PC-3 (cell line): Measurements from ENCODE around the gene DHX58. TPM values are rescaled to one million over a fixed set of nuclear protein-coding genes. Genes with fewer than 3 reads are reported as not detected.

Experiments
- ATAC-seq: fragments of 200-7000 bp; cut with Tn5 transposase; 2 replicates; pipeline ENCODE4 v1.9.1; 2020; ENCODE audit warnings: mild to moderate bottlenecking, moderate library complexity
- BruUV-seq: library from RNA; stranded (reverse); fragments of 400-500 nt; replicated peaks from 2 replicates; lab custom pipeline; 2021; lab: Mats Ljungman, UMichigan
- CTCF ChIA-PET: fragments of 300-600 bp; sonication (Branson Sonifier 250); formaldehyde crosslinking; loops from one replicate; lab custom pipeline; 2022; ENCODE audit warnings: antibody characterized with exemption; lab: Charles Lee
- POLR2A ChIA-PET: fragments of 300-600 bp; sonication (Branson Sonifier 250); formaldehyde crosslinking; loops from one replicate; lab custom pipeline; 2022; ENCODE audit warnings: antibody characterized with exemption; ENCODE audit not compliant: unreplicated experiment; lab: Charles Lee
- DNase-seq: peaks from one replicate; pipeline ENCODE4 v3.0.0-alpha.2; 2015
- H2AFZ ChIP-seq: fragments of 300-600 bp; sonication (generic); 2 replicates; pipeline ENCODE4 v1.6.0; 2016; ENCODE audit warnings: antibody characterized with exemption, low read length
- H3F3A ChIP-seq: fragments of 300-600 bp; sonication (generic); one replicate; pipeline ENCODE4 v1.6.0; 2017; ENCODE audit warnings: antibody characterized with exemption, low read length, control low read depth, mild to moderate bottlenecking; ENCODE audit not compliant: unreplicated experiment
- H3K27ac ChIP-seq: fragments of 300-600 bp; sonication (generic); 2 replicates; pipeline ENCODE4 v1.5.1; 2016; ENCODE audit warnings: mild to moderate bottlenecking, low read length
- H3K27me3 ChIP-seq: fragments of 300-600 bp; sonication (generic); 2 replicates; pipeline ENCODE4 v1.6.1; 2016; ENCODE audit warnings: low read length, mixed read lengths
- H3K36me3 ChIP-seq: fragments of 300-600 bp; sonication (generic); 2 replicates; pipeline ENCODE4 v1.6.1; 2016; ENCODE audit warnings: low read depth, mixed run types, low read length, mixed read lengths
- H3K4me1 ChIP-seq: fragments of 300-600 bp; sonication (generic); 2 replicates; pipeline ENCODE4 v1.5.1; 2016; ENCODE audit warnings: low read length; ENCODE audit not compliant: insufficient read depth
- H3K4me2 ChIP-seq: fragments of 300-600 bp; sonication (generic); 2 replicates; pipeline ENCODE4 v1.6.0; 2016; ENCODE audit warnings: low read length
- H3K4me3 ChIP-seq: fragments of 300-600 bp; sonication (generic); 2 replicates; pipeline ENCODE4 v1.5.1; 2016; ENCODE audit warnings: mild to moderate bottlenecking, low read length, mixed read lengths
- H3K79me2 ChIP-seq: fragments of 300-600 bp; sonication (generic); 2 replicates; pipeline ENCODE4 v1.6.1; 2017; ENCODE audit warnings: low read length, mixed read lengths
- H3K9ac ChIP-seq: fragments of 300-600 bp; sonication (generic); 2 replicates; pipeline ENCODE4 v1.6.0; 2016; ENCODE audit warnings: mild to moderate bottlenecking, low read length
- H3K9me2 ChIP-seq: fragments of 300-600 bp; sonication (generic); replicated peaks from 2 replicates; pipeline ENCODE4 v1.6.1; 2016; ENCODE audit warnings: mixed run types, low read length, mixed read lengths
- H3K9me3 ChIP-seq: fragments of 300-600 bp; sonication (generic); 2 replicates; pipeline ENCODE4 v1.6.1; 2016; ENCODE audit warnings: low read length, mixed read lengths
- H4K20me1 ChIP-seq: fragments of 300-600 bp; sonication (generic); 2 replicates; pipeline ENCODE4 v1.6.1; 2016; ENCODE audit warnings: low read length, mixed read lengths
- EZH2 ChIP-seq: fragments of 300-600 bp; sonication (generic); IDR thresholded peaks from one replicate; pipeline ENCODE4 v1.6.1; 2017; ENCODE audit warnings: antibody characterized with exemption, mild to moderate bottlenecking, low read length; ENCODE audit not compliant: unreplicated experiment
- EZH2phosphoT487 ChIP-seq: fragments of 300-600 bp; sonication (generic); IDR thresholded peaks from 2 replicates; pipeline ENCODE4 v1.6.1; 2018; ENCODE audit warnings: mild to moderate bottlenecking, antibody characterized with exemption, low read length, borderline replicate concordance
- intact Hi-C: fragments of 100-400 bp; cut with micrococcal nuclease; formaldehyde crosslinking; loops from 2 replicates; pipeline ENCODE4 v1.9.0; 2023
- total RNA-seq: library from RNA; depleted of rRNA; stranded (reverse); fragments of >200 nt; gene quantifications from 2 replicates; pipeline ENCODE4 v1.2.3, GENCODE V29; 2014
- TF ChIP-seq, protein P1 (sequence below): fragments of 300-600 bp; sonication (generic); conservative IDR thresholded peaks from 2 replicates; pipeline ENCODE4 v1.5.1; 2017; ENCODE audit warnings: antibody characterized with exemption, low read depth, mild to moderate bottlenecking, low read length

Gene DHX58
- total RNA-seq, 1 experiment from 2014 or later = not detected

DNA sequence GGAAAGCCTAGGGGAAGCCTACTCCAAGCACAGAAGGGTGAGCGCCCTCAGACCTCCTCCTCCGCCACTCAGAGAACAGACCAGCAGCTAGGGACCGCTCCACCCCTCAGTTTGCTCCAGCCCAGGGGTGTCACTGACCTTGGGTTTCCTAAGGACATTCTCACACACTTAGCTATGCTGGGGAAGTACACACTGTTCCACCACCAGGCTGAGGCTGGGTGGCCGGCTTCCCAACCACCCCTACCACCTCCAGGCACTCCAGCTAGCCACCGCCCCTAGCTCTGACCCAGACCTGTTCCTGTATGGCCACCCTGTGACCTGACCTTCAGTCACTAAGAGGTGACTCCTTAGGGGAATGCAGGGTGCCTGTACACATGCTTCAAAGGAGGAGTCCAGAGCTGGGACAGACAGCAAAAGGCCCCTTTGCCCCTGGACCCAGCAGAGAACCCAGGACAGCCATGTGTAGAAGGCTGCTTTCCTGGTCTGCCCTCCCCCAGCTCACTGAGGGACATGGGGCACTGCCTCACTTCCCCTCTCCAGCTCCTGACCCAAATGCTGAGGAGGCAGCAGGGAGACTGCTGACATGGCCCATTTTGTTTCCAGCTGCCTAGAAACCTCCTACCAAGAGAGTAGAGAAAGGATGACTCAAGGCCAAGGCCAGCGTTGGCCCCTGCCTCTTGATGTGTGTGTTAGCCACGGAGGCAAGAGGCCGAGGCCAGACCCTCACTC is 16.8 kb upstream of the DHX58 start:
- ATAC-seq (no peak), DNase-seq (no peak)
- Histone ChIP-seq H3K9me2 (no peaks in the 10 kb centered on the region), H3K27ac (no peak overlapping the region), H3K9me3 (no peaks in the 10 kb centered on the region), H3K4me3 (no peak overlapping the region), H3K9ac (no peak overlapping the region), H3K4me1 (no peaks in the 10 kb centered on the region), H3K79me2 (no peaks in the 10 kb centered on the region), H2AFZ (no peak overlapping the region), H3K36me3 (no peaks in the 10 kb centered on the region), H3K4me2 (no peak overlapping the region), H3F3A (no peaks in the 10 kb centered on the region), H3K27me3 (no peaks in the 10 kb centered on the region), H4K20me1 (no peaks in the 10 kb centered on the region)
- TF ChIP-seq EZH2phosphoT487 = no peak
- TF ChIP-seq, protein P1, sequence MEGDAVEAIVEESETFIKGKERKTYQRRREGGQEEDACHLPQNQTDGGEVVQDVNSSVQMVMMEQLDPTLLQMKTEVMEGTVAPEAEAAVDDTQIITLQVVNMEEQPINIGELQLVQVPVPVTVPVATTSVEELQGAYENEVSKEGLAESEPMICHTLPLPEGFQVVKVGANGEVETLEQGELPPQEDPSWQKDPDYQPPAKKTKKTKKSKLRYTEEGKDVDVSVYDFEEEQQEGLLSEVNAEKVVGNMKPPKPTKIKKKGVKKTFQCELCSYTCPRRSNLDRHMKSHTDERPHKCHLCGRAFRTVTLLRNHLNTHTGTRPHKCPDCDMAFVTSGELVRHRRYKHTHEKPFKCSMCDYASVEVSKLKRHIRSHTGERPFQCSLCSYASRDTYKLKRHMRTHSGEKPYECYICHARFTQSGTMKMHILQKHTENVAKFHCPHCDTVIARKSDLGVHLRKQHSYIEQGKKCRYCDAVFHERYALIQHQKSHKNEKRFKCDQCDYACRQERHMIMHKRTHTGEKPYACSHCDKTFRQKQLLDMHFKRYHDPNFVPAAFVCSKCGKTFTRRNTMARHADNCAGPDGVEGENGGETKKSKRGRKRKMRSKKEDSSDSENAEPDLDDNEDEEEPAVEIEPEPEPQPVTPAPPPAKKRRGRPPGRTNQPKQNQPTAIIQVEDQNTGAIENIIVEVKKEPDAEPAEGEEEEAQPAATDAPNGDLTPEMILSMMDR = no peak
- TF ChIP-seq EZH2 = no peak
- BruUV-seq = no TSS peak
- intact Hi-C loops = no loop called here
- ChIA-PET CTCF (no interaction called here), POLR2A (no interaction called here)

DNA sequence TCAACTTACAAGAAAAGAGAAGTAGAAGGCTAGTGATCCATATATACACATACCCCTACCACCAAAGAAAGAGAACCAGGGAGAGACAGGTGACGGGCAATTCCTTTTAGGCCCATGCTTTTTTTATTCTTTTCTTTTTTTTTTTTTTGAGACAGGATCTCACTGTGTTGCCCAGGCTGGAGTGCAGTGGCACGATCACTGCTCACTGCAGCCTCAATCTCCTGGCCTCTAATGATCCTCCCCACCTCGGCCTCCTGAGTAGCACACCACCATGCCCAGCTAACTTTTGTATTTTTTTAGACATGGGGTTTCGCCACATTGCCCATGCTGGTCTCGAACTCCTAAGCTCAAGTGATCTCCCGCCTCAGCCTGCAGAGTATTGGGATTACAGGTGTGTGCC is 14.9 kb upstream of the DHX58 start:
- BruUV-seq = no TSS peak

DNA sequence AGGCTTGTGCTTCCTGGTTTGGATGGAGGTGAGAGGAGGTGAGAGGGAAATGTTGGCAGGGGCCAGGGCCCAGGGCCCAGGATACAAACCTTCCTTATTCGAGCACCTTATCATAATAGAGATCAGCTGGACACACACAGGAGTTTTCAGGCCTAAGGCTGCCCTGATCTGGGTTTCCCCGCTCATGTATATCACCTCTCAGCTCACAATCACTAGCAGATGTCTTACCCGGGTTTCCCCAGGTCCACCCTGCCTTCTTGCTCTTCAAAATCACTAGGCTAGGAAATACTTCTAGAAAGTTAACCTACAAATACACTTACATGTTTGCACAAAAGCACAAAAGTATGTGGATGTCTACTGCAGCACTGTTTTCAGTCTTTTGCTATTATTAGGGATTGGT is 14.3 kb upstream of the DHX58 start:
- H3K27ac ChIP-seq = no peak overlapping the region
- H2AFZ ChIP-seq = no peak overlapping the region
- intact Hi-C loops = no loop called here
- no TSS peak for BruUV-seq
- H3F3A ChIP-seq = no peaks in the 10 kb centered on the region
- H3K4me1 ChIP-seq = no peaks in the 10 kb centered on the region
- no peak for ATAC-seq
- H3K9me2 ChIP-seq = no peaks in the 10 kb centered on the region
- H3K4me3 ChIP-seq = no peak overlapping the region
- no peaks in the 10 kb centered on the region for H3K9me3 ChIP-seq
- H3K4me2 ChIP-seq = no peak overlapping the region
- H3K9ac ChIP-seq = no peak overlapping the region
- ChIA-PET CTCF (no interaction called here), POLR2A (no interaction called here)
- no peaks in the 10 kb centered on the region for H4K20me1 ChIP-seq
- TF ChIP-seq, protein P1 = no peak
- no peak for TF ChIP-seq EZH2
- no peak for TF ChIP-seq EZH2phosphoT487
- H3K79me2 ChIP-seq = no peaks in the 10 kb centered on the region
- H3K27me3 ChIP-seq = no peaks in the 10 kb centered on the region
- H3K36me3 ChIP-seq = no peaks in the 10 kb centered on the region
- no peak for DNase-seq

More for the DNA sequence above, 14.9 kb upstream of the DHX58 start:
- H3K27me3 ChIP-seq = no peaks in the 10 kb centered on the region
- no peaks in the 10 kb centered on the region for H3K9me2 ChIP-seq
- H3K4me3 ChIP-seq = no peak overlapping the region
- POLR2A ChIA-PET = no interaction called here
- H3K9me3 ChIP-seq = no peaks in the 10 kb centered on the region
- H4K20me1 ChIP-seq = no peaks in the 10 kb centered on the region
- no peak overlapping the region for H3K4me2 ChIP-seq
- no peaks in the 10 kb centered on the region for H3K4me1 ChIP-seq
- no peak overlapping the region for H2AFZ ChIP-seq
- H3K9ac ChIP-seq = no peak overlapping the region
- TF ChIP-seq, protein P1 = no peak
- TF ChIP-seq EZH2 (no peak), EZH2phosphoT487 (no peak)
- intact Hi-C loops = no loop called here
- CTCF ChIA-PET = no interaction called here
- no peak overlapping the region for H3K27ac ChIP-seq
- DNase-seq = no peak
- ATAC-seq = no peak
- H3F3A ChIP-seq = no peaks in the 10 kb centered on the region
- no peaks in the 10 kb centered on the region for H3K36me3 ChIP-seq
- no peaks in the 10 kb centered on the region for H3K79me2 ChIP-seq
